CD4-positive, alpha-beta T cell treated with Interleukin-12 subunit alpha and Interleukin-12 subunit beta, for 1 hour (primary cell): ENCODE results near the gene HYI.
"Not testable (repeated sequence)": the region's sequence is repeated elsewhere in the genome, so short reads cannot be mapped to it uniquely, and the experiment has no call there.

ENCODE experiments used
- DNase-seq: peaks from one replicate; pipeline ENCODE4 v3.0.0-alpha.2; 2020

HYI gene

DNA sequence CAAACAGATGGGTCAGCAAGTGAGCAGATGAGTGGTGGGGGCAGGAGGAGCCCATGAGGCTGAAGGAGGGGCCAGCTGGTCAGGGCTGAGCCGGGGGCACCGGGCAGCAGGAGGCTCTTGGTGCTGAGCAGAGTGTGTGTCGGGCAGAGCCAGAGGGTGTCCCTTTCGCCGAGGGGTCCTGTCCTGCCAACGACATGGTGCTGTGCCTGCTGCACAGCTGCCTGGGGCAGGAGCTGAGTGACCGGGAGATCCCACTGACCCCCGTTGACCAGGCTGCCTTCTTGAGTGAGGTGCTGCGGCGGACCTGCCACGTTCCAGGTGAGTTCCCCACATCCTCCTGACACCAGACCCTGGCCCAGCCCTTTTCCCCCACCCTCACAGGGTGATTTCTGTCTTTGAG, 27.5 kb downstream of the HYI start:
- DNase-seq: no peak

DNA sequence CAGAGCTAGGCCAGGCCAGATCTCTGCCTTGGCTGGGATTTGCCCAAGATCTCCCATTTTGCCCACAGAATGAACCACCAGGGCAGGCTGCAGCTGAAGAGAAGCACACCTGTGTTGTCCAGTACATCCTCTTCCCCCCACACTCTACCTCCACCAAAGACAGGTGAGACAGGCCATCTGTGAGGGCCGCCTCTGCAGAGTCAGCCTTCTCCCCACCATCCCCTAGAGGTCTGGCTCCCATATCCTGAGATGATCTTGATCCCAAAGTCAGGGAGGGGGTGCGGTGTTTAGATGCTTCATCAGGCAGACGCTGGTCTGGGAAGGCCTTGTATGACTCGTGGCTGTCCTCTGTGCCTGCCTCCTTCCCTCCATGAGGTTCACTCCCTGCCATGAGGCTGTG, 28.7 kb downstream of the HYI start:
- DNase-seq: no peak

DNA sequence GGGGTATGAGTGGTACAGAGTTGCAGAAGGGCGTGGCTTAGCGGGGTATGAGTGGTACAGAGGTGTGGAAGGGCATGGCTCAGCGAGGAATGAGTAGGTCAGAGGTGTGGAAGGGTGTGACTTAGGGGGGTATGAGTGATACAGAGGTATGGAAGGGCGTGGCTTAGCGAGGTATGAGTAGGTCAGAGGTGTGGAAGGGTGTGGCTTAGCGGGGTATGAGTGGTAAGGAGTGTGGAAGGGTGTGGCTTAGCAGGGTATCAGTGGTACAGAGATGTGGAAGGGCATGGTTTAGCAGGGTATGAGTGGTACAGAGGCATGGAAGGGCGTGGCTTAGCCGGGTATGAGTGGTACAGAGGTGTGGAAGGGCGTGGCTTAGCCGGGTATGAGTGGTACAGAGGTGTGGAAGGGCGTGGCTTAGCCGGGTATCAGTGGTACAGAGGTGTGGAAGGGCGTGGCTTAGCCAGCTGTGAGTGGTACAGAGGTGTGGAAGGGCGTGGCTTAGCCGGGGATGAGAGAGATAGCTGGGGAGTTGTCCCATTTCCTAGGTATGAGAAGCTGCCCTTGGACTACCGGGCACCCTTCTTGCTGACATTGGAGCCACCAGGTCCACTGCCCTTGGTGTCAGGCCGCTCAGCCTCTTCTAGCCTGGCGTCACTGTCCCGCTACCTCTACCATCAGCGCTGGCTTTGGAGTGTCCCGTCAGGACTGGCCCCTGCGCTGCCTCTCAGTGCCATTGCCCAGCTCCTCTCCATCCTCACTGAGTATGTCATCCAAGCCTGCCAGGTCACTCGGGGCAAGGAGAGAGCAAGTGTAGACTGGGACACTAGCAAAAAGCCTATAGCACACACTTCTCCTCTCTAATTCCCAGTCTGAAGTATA, 29.8 kb downstream of the HYI start:
- DNase-seq: no peak

DNA sequence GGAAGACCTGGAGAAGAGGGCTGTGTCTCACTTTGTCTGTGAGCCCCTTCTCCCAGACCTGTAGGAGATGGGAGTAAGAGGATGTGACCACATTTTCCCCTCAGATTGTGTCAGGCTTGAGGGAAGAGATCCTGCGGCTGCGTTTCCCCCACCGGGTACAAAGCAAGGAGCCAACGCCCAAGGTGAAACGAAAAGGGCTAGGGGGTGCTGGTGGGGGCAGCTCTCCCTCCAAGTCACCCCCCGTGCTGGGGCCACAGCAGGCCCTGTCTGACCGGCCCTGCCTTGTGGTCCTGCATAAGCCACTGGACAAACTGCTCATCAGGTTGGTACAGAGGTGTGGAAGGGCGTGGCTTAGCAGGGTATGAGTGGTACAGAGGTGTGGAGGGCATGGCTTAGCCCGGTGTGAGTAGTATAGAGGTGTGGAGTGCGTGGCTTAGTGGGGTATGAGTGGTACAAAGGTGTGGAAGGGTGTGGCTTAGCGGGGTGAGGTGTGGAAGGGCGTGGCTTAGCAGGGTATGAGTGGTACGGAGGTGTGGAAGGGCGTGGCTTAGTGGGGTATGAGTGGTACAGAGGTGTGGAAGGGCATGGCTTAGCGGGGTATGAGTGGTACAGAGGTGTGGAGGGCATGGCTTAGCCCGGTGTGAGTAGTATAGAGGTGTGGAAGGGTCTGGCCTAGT, 30.6 kb downstream of the HYI start:
- no peak for DNase-seq

DNA sequence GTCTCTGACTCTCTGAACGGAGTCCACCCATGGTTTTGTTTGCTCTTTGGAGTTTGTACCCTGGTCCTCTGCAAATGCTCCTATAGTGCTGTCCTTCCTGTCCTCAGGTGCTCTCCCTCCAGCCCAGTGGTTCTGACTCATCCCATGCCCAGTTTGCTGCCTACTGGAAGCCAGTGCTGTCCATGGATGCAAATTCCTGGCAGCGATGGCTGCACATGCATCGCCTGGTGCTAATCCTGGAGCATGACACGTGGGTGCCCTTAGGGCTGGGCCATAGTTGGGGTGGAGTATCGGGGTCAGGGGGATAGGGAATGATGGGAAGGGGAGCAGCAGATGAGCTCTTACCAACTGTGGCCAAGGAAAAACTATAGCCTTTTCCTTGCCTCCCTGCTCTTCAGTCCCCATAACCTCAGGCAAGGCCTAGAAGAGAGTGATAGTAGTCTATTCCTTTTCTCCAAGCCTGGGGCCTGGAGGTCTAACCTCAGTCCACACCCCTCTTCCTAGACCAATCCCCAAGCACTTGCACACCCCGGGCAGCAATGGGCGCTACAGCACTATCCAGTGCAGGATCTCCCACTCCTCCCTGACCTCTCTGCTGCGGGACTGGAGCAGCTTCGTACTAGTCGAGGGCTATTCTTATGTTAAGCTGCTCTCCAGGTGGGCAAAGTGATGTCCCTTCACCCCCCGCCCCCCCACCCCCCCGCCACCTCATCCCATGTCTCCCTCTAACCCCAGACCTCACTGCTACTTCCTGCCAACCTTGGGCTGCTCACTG, 31.6 kb downstream of the HYI start:
- DNase-seq: no peak

DNA sequence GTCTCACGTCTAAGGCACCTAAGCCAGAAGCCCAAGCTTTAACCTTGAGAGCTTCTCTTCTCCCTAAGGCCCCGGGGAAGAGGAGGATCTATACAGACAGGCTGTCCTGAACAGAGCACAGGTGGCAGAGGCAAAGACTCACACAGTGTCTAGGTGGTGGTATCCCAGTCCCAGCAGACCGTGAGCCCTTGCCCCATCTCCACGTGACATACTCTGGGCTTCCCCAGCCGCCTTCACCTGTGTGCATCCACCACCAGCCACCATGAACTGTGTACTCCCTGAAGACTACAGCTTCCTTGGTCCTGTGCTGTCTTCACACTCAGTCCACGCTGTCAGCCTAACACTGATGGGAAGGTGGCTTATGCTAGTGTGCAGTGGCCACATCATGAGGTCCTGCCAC, 32.3 kb downstream of the HYI start:
- DNase-seq: no peak

DNA sequence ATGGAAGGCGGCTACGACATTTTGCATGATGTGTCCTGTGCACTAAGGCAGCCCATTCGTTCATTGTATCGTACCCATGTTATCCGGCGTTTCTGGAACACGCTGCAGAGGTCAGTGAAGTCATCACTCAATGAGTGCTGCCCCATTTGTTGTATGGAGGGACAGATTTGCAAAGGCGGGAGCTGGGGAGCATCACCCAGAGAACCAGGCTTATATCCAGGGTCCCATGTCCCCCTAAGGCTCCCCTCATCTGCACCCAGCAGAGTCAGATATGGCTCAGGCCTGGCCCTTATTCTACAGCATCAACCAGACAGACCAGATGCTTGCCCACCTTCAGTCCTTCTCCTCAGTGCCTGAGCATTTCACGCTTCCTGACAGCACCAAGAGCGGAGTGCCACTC, 32.9 kb downstream of the HYI start:
- DNase-seq: no peak

DNA sequence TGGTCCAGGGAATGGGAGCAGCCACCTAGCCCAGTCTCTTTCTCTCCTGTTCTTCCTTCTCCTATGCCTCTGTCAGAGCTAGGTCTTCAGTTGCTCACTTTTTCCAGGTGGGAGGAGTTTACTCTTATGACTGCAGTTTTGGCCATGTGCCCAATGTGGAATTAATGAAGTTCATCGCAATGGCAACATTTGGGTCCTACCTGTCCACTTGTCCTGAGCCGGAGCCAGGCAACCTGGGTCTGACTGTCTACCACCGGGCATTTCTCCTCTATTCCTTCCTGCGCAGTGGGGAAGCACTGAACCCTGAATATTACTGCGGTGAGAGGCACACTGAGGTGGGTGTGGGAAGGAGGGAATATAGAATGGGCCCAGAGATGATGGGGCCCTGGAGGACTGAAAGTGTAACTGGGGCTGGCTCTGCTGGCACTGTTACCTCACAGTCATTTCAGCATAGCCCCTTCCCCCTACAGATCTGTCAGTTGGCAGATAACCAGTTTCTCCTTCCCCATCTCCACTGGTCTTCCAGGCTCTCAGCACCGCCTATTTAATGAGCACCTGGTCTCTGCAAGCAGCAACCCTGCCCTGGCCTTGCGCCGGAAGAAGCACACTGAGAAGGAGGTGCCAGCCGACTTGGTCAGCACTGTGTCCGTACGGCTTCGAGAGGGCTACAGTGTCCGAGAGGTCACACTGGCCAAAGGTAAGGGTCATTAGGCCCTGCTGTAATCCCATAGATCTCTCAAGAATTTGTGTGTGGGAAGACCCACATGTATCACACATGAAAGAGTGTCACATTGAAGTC, 33.9 kb downstream of the HYI start:
- DNase-seq: no peak

DNA sequence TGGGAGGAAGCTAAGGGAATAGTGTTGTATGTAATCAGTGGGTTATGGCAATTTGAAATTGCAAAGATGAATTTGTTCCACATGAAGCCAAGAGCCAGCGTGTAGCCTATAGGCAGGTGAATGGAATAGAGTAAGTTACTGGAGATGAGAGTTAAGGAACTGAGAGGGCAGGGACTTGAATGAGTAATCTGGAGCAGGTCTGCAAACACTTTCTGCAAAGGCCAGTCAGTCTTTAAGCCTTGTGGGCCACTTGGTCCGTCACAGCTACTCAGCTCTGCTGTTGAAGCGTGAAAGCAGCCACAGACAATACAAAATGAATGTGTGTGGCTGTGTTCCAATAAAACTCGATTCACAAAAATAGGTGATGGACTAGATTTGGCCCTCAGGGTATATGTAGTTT, 34.9 kb downstream of the HYI start:
- no peak for DNase-seq

DNA sequence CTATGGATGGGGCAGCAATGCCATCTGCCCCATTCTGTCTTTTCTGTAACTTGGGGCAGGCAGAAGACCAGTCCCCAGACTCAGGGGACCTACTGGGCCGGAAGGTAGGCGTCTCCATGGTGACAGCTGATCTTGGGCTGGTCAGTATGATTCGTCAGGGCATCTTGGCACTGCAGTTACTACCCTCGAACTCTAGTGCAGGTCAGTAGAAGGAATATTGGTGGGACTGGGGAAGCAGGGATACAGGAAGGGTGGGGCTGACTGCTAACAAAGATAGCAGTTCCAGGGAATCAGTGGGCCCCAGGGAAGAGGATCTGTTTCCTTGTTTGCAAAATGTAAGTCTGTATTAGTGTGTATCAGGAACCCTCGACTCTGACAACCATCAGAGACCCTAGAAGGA, 37.8 kb downstream of the HYI start:
- DNase-seq: no peak

DNA sequence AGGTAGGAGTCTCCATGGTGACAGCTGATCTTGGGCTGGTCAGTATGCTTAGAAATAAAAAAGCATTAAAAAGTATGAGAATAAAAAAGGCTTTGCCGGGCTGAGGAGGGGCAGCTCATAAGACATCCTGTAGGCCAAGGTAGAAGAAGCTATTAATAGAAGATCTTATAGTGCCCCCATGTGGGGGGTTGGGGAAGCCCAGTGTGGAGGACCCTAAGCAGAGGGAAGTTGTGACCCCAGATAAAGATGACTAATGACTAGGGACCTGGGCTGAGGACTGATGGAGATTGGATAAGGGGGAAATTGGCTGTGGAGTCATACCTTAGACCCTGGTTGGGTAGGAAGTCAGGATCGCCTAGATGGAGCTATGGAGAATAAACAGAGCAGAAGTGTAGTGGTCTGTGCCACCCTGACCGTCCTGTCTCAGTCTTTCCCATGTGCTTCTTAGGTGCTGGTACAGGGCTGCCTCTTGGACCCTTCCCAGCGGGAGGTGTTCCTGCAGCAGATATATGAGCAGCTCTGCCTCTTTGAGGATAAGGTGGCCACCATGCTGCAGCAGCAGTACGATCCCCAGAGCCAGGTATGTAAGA, 39.0 kb downstream of the HYI start:
- peak; percentile 72 for DNase-seq

DNA sequence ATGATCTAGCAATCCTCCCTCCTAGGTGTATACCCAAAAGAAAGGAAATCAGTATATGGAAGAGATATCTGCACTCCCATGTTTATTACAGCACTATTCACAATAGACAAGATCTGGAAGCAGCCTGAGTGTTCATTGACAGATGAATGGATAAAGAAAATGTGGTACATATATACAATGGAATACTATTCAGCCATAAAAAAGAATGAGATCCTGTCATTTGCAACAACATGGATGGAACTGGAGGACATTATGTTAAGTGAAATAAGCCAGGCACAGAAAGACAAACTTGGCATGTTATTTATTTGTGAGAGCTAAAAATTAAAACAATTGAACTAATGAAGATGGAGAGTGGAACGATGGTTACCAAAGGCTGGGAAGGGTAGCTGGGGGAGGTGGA, 40.3 kb downstream of the HYI start:
- DNase-seq: not testable (repeated sequence)

DNA sequence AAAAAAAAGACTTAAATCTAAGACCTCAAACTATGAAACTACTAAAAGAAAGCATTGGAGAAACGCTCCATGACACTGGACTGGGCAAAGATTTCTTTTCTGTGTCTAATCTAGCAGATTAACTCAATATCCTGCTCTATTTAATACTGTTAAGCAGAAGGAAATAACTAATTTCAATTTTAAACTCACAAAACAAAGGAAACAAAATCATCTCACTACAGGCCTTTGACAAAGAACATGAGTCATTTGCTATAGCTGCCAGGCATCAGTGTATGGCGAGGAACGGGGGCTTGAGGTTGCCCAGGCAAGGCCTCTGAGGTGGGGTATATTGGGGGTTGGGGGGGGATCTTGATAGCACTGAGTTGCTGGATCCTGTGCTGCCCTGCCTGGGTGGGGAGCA, 43.2 kb downstream of the HYI start:
- no peak for DNase-seq

DNA sequence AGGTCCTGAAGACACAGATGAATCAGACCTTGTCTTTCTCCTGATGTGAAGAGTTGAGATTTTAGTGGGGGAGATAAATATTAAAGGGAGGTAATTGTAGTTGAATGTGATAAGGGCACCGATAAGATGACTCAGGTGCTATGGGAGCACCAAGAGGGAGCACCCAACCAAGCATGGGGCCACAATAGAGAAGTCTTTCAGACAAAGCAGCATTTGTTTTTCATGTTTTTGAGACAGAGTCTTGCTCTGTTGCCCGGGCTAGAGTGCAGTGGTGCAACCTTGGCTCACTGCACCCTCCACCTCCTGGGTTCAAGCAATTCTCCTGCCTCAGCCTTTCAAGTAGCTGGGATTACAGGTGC, 47.9 kb downstream of the HYI start:
- DNase-seq: no peak

DNA sequence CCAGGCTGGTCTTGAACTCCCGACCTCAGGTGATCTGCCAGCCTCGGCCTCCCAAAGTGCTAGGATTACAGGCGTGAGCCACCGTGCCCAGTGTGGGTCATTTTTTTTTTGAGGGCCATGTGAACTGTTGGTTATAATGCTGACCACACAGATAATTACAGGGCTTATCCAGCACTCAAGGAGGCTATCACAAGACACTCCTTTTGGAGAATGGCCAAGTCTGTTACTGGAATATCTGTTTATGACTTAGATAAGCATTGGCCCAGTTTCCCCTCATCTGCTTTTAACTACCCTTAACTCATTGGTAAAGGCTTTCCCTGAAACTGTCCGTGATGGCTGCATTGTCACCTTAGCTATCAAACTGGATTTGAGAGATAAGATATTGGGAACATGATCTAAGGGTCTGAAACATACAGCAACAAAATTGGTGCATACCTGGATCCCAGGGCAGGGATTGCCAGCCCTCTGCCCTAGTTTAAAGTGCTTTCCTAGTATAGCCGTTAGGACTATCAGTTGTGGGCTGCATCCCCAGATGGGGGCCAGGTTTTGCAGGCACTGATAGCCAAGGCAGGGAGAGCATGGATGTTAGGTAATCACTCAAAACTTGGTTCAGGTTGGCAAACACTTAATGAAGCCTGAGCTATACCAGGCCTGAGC, 48.4 kb downstream of the HYI start:
- DNase-seq: no peak

DNA sequence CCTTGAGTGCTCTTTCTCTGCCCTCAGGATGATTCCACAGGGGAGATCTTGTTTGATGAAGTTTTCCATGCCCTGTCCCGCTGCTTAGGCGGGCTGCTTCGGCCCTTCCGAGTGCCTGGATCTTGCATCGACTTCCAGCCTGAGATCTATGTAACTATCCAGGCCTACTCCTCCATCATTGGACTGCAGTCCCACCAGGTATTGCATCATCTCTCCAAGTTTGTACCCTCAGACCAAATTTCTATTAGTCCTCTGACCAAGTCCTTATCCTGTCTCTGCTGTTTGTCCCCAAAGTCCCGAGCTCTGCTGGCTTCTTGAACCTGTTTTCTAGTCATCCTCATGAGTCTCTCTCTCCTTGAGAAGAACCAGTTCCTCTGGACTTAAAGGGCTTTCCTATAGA, 49.4 kb downstream of the HYI start:
- DNase-seq: no peak

DNA sequence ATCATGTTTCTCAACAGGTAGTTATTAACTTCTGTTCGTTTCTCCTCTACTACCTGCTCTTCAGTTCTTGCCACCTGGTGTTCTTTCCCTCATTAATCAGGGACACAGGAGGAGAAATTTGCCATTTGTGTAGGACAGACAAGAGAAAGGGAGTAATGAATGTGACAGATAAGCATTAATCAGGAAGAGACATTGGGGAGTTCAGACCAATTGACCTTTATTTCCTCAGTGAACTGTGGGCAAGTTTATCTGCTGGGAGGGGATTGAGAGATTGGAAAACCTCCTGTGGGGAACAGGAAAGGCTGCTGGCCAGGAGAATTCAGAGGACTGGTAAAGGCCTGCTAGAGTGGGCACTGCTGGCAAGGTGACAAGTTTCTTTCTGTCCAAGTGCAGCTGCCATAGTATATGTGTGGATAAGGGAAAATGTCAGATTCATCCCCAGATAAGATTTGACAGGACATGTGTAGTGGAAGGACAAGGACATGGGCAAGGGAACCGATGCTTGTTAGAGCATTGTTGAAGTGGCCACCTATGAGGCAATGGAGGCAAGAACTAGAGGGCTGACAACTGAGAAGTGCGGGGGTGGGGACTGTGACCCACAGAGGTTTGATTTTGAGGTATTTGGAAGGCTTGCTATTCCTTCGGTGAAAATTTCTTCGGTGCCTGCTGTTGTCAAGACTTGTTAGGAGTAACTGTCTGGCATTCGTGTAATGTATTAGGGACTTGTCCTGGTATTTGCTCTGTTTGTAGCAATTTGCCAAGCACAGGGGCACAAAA, 51.5 kb downstream of the HYI start:
- DNase-seq: no peak
